ENCODE data around the gene TTLL9.
"Not testable (repeated sequence)": the region's sequence is repeated elsewhere in the genome, so short reads cannot be mapped to it uniquely, and the experiment has no call there.

The TTLL9 gene

GRCh38 chr20:31918466-31919105 lies 48.2 kb downstream of the TTLL9 start:
- DNase-seq (ENCODE audit: low spot score), result no peak

GRCh38 chr20:31919410-31920155 lies 49.1 kb downstream of the TTLL9 start:
- no peak for DNase-seq (ENCODE audit: low spot score)

- DNase-seq (ENCODE audit: low spot score), result no peak
These were observed 49.9 kb downstream of the TTLL9 start for GRCh38 chr20:31920275-31920855.

GRCh38 chr20:31921480-31921879 lies 51.0 kb downstream of the TTLL9 start:
- DNase-seq (ENCODE audit: low spot score), result not testable (repeated sequence)

GRCh38 chr20:31922181-31922580 lies 51.7 kb downstream of the TTLL9 start:
- DNase-seq (ENCODE audit: low spot score), result no peak

GRCh38 chr20:31922588-31922987 lies 52.2 kb downstream of the TTLL9 start:
- DNase-seq (ENCODE audit: low spot score), result no peak

- no peak for DNase-seq (ENCODE audit: low spot score)
These were observed 53.2 kb downstream of the TTLL9 start for GRCh38 chr20:31923388-31924331.

- DNase-seq (ENCODE audit: low spot score), result no peak
These were observed 54.1 kb downstream of the TTLL9 start for GRCh38 chr20:31924561-31924960.

GRCh38 chr20:31925631-31926030 lies 55.2 kb downstream of the TTLL9 start:
- no peak for DNase-seq (ENCODE audit: low spot score)

GRCh38 chr20:31926493-31926892 lies 56.1 kb downstream of the TTLL9 start:
- no peak for DNase-seq (ENCODE audit: low spot score)

- DNase-seq (ENCODE audit: low spot score), result no peak
These were observed 57.3 kb downstream of the TTLL9 start for GRCh38 chr20:31927627-31928159.

GRCh38 chr20:31929631-31930030 lies 59.2 kb downstream of the TTLL9 start:
- DNase-seq (ENCODE audit: low spot score), result not testable (repeated sequence)

- no peak for DNase-seq (ENCODE audit: low spot score)
These were observed 60.3 kb downstream of the TTLL9 start for GRCh38 chr20:31930779-31931178.

GRCh38 chr20:31933698-31934097 lies 63.3 kb downstream of the TTLL9 start:
- DNase-seq (ENCODE audit: low spot score), result no peak

- no peak for DNase-seq (ENCODE audit: low spot score)
These were observed 64.1 kb downstream of the TTLL9 start for GRCh38 chr20:31934491-31934890.

GRCh38 chr20:31934968-31935764 lies 64.7 kb downstream of the TTLL9 start:
- DNase-seq (ENCODE audit: low spot score), result no peak

GRCh38 chr20:31936420-31936819 lies 66.0 kb downstream of the TTLL9 start:
- no peak for DNase-seq (ENCODE audit: low spot score)

GRCh38 chr20:31937820-31938219 lies 67.4 kb downstream of the TTLL9 start:
- DNase-seq (ENCODE audit: low spot score), result no peak

GRCh38 chr20:31939661-31940060 lies 69.2 kb downstream of the TTLL9 start:
- DNase-seq (ENCODE audit: low spot score), result no peak

- no peak for DNase-seq (ENCODE audit: low spot score)
These were observed 72.6 kb downstream of the TTLL9 start for GRCh38 chr20:31943052-31943471.

- no peak for DNase-seq (ENCODE audit: low spot score)
These were observed 74.9 kb downstream of the TTLL9 start for GRCh38 chr20:31945319-31945718.
